Measurements from ENCODE around the gene PRDX6. TPM values are rescaled to one million over a fixed set of nuclear protein-coding genes. Genes with fewer than 3 reads are reported as not detected.
A peak's percentile ranks its signal among the peaks of the same experiment; 100 is the strongest.
"Not testable (repeated sequence)": the region's sequence is repeated elsewhere in the genome, so short reads cannot be mapped to it uniquely, and the experiment has no call there.

The PRDX6 gene
- total RNA-seq, 1 experiment from 2014 or later, result 326 TPM

DNA sequence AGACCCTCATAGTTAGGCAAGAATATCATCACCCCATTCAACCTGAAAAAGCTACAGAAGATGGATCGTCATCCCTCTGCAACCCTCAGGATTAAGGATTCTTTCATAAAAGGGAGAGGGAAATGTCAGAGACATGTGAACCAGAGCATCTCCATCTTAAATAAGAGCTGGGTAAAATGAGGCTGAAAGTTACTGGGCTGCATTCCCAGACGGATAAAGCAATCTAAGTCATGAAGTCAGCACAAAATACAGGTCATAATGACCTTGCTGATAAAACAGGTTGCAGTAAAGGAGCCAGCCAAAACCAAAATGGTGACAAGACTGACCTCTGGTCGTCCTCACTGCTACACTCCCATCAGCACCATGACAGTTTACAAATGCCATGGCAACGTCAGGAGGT, 22.6 kb downstream of the PRDX6 start:
- DNase-seq, result no peak
- no peaks in the 10 kb centered on the region for H3K27me3 ChIP-seq (ENCODE audit: control insufficient read depth, insufficient read depth, low read length)
- no peak overlapping the region for H3K4me3 ChIP-seq (ENCODE audit: insufficient read depth, low read depth, low read length)
- H3K36me3 ChIP-seq (replicated peaks; ENCODE audit: control insufficient read depth, insufficient read depth, low read length), result no peaks in the 10 kb centered on the region

DNA sequence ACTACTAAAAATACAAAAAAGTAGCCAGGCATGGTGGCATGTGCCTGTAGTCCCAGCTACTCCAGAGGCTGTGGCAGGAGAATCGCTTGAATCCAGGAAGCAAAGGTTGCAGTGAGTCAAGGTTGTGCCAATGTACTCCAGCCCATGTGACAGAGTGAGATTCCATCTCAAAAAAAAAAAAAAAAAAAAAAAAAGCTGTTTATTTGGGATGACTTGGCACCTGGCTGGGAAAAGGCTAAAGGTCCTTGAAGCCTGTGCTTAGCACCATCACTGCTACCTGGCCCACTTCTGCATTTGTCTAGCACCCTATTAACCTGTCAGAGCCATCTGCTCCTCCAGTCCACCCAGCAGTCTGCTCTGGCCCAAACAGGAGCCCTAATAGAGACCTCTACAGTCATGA, 25.0 kb downstream of the PRDX6 start:
- Histone ChIP-seq H3K36me3 (replicated peaks; ENCODE audit: control insufficient read depth, insufficient read depth, low read length) (no peaks in the 10 kb centered on the region), H3K27me3 (ENCODE audit: control insufficient read depth, insufficient read depth, low read length) (no peaks in the 10 kb centered on the region), H3K4me3 (ENCODE audit: insufficient read depth, low read depth, low read length) (no peak overlapping the region)
- no peak for DNase-seq

DNA sequence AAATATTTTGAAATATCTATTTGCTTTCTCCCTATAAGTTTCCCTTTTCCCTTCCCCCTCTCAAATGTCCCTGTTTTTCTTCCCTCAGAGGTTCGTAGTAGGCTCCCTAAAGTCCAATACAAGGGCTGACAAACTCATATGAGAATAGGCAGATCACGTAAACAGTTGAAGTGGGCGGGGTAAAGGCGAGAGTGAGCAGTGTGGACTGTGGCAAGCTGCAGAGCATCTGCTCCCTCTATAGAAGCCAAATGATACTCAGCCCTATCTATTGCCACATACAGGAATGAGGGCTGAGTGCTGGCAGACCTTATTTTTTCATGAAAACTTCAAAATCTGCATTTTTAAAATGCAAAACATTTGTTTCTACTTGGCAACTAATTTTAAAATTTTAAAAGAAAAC, 26.3 kb downstream of the PRDX6 start:
- H3K27me3 ChIP-seq (ENCODE audit: control insufficient read depth, insufficient read depth, low read length), result no peaks in the 10 kb centered on the region
- no peak overlapping the region for H3K4me3 ChIP-seq (ENCODE audit: insufficient read depth, low read depth, low read length)
- H3K36me3 ChIP-seq (replicated peaks; ENCODE audit: control insufficient read depth, insufficient read depth, low read length), result no peaks in the 10 kb centered on the region
- no peak for DNase-seq

DNA sequence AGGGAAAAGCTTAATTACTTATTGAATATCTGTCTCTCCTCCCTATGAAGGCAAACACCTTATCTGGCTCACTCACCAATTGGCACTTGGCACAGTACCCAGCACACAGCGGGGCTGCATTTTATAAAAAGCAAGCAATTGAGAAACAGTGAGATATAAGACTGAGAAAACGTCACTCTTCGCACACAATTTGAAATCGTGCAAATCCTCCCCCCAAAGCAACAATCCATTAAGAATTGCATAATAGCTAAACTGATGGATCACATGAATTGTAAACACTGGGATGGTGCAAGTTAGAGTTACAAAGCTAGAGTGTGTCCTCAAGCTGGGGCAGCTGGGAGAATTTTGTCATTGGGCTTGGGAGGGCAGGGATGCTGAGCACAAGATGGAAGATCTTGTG, 27.1 kb downstream of the PRDX6 start:
- DNase-seq, result no peak
- H3K36me3 ChIP-seq (replicated peaks; ENCODE audit: control insufficient read depth, insufficient read depth, low read length), result no peaks in the 10 kb centered on the region

DNA sequence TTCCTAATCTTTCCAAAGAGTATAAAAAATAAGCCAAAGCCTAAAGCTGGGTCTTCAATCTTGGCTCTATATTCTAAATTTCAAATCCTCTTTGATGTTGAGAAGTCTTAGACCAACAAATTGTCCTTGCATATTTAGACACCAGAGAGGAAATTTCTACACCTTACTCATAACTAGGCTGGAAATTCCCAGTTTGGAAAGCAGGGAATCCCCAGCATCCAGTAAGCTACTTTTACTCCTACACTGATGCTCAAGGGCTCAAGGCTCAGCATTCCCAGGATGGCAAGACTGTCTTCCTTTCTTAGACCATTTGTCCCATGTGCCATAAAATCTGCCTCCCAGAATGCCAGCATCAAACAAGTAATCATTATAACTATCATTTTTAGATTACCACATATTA, 28.3 kb downstream of the PRDX6 start:
- H3K4me3 ChIP-seq (ENCODE audit: insufficient read depth, low read depth, low read length), result no peak overlapping the region
- no peaks in the 10 kb centered on the region for H3K27me3 ChIP-seq (ENCODE audit: control insufficient read depth, insufficient read depth, low read length)
- H3K36me3 ChIP-seq (replicated peaks; ENCODE audit: control insufficient read depth, insufficient read depth, low read length), result no peaks in the 10 kb centered on the region
- DNase-seq, result no peak

More for the DNA sequence above, 27.1 kb downstream of the PRDX6 start:
- Histone ChIP-seq H3K27me3 (ENCODE audit: control insufficient read depth, insufficient read depth, low read length) (no peaks in the 10 kb centered on the region), H3K4me3 (ENCODE audit: insufficient read depth, low read depth, low read length) (no peak overlapping the region)

DNA sequence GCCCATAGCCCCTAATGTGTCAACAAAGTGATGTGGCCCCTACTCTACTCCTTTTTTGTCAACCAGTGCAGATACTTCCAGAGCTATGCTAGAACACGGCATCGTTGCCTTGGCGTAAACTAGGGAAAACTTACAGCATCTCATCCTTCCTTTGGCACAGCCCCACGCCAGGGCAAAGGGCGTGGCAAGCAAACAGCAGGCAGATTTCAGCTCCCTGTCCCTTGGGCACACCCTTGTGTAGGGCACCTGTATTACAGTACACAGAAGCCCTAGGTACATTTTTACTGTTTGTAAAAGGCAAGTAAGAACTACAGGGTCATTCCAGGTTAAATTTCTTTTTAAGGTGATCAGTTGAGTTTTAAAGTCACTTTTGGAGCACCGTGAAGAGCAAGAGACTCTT, 29.3 kb downstream of the PRDX6 start:
- peak; percentile 21 for DNase-seq
- no peak overlapping the region for H3K4me3 ChIP-seq (ENCODE audit: insufficient read depth, low read depth, low read length)

DNA sequence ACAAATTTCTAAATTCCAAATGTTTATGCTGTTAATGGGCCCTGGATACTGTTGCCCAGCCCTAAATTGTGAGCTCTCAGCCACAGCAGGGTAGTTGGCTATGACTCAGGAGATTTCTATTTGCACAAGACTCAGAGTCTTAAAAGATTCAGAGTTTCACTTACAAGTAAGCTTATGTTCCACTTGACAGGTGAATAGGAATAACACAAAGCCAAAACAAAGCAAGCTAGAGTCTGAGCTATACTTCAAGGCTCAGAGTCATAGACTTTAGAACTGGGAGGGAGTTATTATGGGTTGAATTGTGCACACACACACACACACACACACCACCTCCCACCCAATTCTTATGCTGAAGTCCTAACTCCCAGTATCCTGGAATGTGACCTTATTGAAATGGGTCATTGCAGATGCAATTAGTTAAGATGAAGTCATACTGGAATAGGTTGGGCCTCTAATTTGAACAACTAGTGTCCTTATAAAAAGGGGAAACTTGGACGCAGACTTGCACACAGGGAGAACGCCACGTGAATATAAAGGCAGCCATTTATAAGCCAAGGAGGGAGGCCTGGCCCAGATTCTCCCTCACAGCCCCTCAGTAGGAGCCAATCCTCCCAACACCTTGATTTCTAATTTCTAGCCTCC, 30.2 kb downstream of the PRDX6 start:
- Histone ChIP-seq H3K27me3 (ENCODE audit: control insufficient read depth, insufficient read depth, low read length) (no peaks in the 10 kb centered on the region), H3K4me3 (ENCODE audit: insufficient read depth, low read depth, low read length) (no peak overlapping the region), H3K36me3 (replicated peaks; ENCODE audit: control insufficient read depth, insufficient read depth, low read length) (no peaks in the 10 kb centered on the region)
- DNase-seq, result no peak

More for the DNA sequence above, 29.3 kb downstream of the PRDX6 start:
- Histone ChIP-seq H3K27me3 (ENCODE audit: control insufficient read depth, insufficient read depth, low read length) (no peaks in the 10 kb centered on the region), H3K36me3 (replicated peaks; ENCODE audit: control insufficient read depth, insufficient read depth, low read length) (no peaks in the 10 kb centered on the region)

DNA sequence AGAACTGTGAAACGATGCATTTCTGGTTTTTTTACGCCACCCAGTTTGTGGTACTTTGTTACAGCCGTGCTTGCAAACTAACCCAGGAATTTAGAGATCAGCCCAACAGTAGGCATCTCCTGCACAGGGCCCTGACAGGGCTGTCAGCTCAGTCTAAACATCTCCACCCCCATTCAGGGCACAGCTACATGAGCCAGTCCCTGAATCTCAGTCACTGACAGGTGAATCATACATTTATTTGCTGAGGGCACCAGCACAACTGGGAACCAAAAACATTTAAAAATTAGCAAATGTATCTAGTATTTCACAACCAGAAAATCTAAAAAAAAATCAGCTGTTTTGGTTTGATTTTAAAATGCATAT, 30.7 kb downstream of the PRDX6 start:
- Histone ChIP-seq H3K36me3 (replicated peaks; ENCODE audit: control insufficient read depth, insufficient read depth, low read length) (no peaks in the 10 kb centered on the region), H3K4me3 (ENCODE audit: insufficient read depth, low read depth, low read length) (no peak overlapping the region), H3K27me3 (ENCODE audit: control insufficient read depth, insufficient read depth, low read length) (no peaks in the 10 kb centered on the region)
- DNase-seq, result no peak

DNA sequence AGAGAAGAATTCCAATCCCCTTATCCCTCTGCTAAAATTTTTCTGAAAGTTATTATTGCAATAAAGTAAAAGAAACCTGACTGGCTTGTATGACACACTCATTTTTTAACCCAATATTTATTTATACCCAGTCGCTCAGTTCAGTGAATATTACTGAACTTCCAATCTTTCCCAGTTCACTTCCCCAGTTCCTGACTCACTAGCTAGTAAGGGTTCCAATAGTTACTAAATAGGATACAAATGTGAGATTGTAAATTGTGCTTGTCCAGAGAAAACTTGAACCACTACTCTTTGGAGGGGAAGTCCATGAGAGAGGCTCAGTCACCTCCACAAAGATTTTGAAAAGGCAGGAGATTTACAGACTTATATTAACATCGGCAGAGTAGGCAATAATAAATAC, 31.4 kb downstream of the PRDX6 start:
- DNase-seq, result no peak
- no peaks in the 10 kb centered on the region for H3K27me3 ChIP-seq (ENCODE audit: control insufficient read depth, insufficient read depth, low read length)
- H3K4me3 ChIP-seq (ENCODE audit: insufficient read depth, low read depth, low read length), result no peak overlapping the region
- no peaks in the 10 kb centered on the region for H3K36me3 ChIP-seq (replicated peaks; ENCODE audit: control insufficient read depth, insufficient read depth, low read length)

DNA sequence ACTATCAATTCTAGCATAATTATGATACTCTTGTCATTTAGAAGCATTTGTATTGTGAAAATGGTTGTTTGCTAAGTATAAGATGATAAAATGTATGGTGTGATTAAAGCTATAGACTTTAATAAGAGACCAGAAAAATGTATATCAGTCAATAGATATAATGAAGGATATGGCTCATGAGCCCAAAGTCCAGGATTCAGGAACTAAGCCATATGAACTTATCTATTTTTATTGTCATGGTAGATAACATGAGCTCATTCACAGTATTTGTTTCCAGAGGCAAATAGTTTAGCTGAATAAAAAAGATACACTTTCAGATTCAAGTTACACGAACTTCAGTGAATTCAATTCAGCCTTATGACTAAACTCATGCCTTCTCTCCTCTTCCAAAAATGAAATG, 32.7 kb downstream of the PRDX6 start:
- H3K36me3 ChIP-seq (replicated peaks; ENCODE audit: control insufficient read depth, insufficient read depth, low read length), result no peaks in the 10 kb centered on the region
- H3K4me3 ChIP-seq (ENCODE audit: insufficient read depth, low read depth, low read length), result no peak overlapping the region
- no peak for DNase-seq

DNA sequence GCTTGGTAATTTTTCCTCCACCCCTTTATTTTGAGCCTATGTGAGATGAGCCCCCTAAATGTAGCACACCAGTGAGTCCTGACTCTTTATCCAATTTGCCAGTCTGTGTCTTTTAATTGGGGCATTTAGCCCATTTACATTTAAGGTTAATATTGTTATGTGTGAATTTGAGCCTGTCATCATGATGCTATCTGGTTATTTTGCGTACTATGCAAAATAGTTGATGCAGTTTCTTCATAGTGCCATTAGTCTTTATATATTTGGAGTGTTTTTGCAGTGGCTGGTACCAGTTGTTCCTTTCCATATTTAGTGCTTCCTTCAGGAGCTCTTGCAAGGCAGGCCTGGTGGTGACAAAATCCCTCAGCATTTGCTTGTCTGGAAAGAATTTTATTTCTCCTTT, 37.4 kb downstream of the PRDX6 start:
- not testable (repeated sequence) for H3K27me3 ChIP-seq (ENCODE audit: control insufficient read depth, insufficient read depth, low read length); H3K36me3 ChIP-seq (replicated peaks; ENCODE audit: control insufficient read depth, insufficient read depth, low read length); DNase-seq; H3K4me3 ChIP-seq (ENCODE audit: insufficient read depth, low read depth, low read length)

More for the DNA sequence above, 32.7 kb downstream of the PRDX6 start:
- no peaks in the 10 kb centered on the region for H3K27me3 ChIP-seq (ENCODE audit: control insufficient read depth, insufficient read depth, low read length)

DNA sequence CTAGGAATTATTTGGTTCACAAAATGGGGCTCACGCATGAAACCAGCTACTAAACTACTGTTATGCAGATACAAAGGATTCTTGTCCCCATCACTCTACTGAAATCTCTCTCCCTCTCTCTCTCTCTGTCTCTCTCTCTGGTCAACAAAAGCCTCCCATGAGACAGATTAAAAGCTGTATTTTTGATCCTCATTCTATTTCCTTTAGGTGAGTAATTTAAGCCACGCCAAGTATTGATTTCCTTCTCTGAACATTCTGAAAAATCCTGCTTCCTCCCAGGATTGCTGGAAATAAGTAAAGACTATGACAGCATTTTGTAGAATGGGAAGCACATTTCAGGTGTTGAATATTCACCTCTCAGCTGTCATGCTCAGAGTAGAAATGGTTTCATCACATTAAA, 43.7 kb downstream of the PRDX6 start:
- DNase-seq, result no peak
- Histone ChIP-seq H3K27me3 (ENCODE audit: control insufficient read depth, insufficient read depth, low read length) (no peaks in the 10 kb centered on the region), H3K36me3 (replicated peaks; ENCODE audit: control insufficient read depth, insufficient read depth, low read length) (no peaks in the 10 kb centered on the region), H3K4me3 (ENCODE audit: insufficient read depth, low read depth, low read length) (no peak overlapping the region)

DNA sequence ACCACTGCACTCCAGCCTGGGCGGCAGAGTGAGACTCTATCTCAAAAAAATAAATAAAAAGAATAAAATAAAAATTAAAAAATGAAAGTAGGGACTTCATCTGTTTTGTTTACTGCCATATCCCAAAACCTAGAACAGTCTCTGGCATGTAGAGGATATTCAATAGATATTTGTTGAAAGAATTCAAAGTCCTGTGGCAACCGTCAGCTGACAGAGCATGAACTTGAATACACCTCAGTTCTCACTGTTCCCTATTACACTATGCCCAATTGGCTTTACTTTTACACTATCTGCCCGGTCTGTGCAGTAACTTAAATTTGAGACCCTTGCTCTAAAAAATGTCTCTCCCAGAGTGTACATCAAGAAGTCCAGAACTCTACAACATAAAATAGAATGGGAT, 46.2 kb downstream of the PRDX6 start:
- DNase-seq, result no peak
- Histone ChIP-seq H3K4me3 (ENCODE audit: insufficient read depth, low read depth, low read length) (no peak overlapping the region), H3K27me3 (ENCODE audit: control insufficient read depth, insufficient read depth, low read length) (no peaks in the 10 kb centered on the region), H3K36me3 (replicated peaks; ENCODE audit: control insufficient read depth, insufficient read depth, low read length) (no peaks in the 10 kb centered on the region)

DNA sequence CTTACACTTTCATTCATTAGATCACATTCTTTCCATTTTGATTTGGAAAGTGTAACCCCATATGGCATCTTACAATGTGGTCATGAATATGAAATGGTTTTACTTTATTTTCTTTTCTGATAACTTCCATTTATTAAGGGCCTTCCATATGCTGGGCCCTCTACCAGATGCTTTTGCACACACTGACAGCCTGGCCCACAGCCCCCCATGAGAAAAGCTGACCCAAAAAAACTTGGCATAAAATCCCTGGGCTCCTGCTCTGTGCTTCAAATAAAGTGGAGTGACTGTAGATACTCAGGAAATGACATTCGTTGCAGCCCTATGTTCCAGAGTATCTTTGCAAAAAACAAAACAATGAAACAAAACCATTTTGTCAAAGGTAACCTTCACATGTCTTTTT, 48.8 kb downstream of the PRDX6 start:
- no peak for DNase-seq
- Histone ChIP-seq H3K36me3 (replicated peaks; ENCODE audit: control insufficient read depth, insufficient read depth, low read length) (no peaks in the 10 kb centered on the region), H3K4me3 (ENCODE audit: insufficient read depth, low read depth, low read length) (no peak overlapping the region), H3K27me3 (ENCODE audit: control insufficient read depth, insufficient read depth, low read length) (no peaks in the 10 kb centered on the region)

DNA sequence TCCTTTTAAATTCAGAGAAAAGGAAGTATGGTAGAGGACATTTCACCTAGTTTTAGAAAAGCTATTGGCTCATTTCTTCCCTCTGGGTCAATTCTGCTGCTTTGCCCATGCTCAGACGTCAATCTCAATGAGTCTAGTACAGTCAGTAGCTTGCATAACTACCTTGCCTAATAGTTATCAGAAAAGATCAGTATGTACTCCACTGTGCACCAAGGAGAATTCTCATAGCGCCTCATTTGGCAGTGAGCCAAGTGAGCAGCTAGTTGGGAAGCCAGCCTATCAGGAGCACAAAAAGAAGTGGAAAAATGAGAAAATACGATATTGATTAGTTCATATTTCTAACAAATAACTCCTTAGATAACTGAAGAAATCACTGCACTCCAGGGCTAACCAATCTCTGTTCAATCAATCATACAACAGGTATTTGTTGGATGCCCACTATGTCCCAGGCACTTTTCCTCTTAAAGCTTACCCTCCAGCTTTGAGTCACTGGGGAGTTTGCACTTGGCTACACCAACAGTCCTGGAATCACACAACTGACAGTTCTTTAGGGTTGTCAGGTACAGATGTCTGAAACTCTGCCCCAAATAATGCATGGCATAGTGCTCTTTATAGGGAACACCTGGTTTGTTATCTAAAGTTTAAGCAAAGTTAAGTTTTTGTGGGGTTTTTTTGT, 50.2 kb downstream of the PRDX6 start:
- DNase-seq, result no peak
- Histone ChIP-seq H3K36me3 (replicated peaks; ENCODE audit: control insufficient read depth, insufficient read depth, low read length) (no peaks in the 10 kb centered on the region), H3K4me3 (ENCODE audit: insufficient read depth, low read depth, low read length) (no peak overlapping the region), H3K27me3 (ENCODE audit: control insufficient read depth, insufficient read depth, low read length) (no peaks in the 10 kb centered on the region)

DNA sequence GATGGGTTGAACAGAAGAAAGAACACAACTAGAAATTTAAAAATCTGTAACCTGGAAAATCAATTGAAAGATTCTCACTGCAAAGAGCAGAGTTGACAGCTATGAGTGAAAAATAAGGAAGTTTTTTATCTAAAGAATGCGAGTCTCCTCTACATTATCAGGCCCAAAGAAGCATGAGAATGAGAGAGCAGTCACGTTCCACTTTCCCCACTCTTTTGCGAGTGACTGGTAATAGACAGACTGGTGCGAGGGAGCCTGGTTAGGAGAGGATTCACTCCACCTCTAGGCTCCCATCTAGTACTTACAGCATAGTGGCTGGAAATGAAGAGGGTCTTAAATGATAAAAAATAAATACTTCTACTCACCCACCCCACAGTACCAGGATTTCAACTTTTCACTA, 52.0 kb downstream of the PRDX6 start:
- Histone ChIP-seq H3K27me3 (ENCODE audit: control insufficient read depth, insufficient read depth, low read length) (no peaks in the 10 kb centered on the region), H3K36me3 (replicated peaks; ENCODE audit: control insufficient read depth, insufficient read depth, low read length) (no peaks in the 10 kb centered on the region), H3K4me3 (ENCODE audit: insufficient read depth, low read depth, low read length) (no peak overlapping the region)
- DNase-seq, result no peak

Data from H7 (cell line).